HG02884 (cell line): ENCODE measurements around the gene SP9.
"Not testable (repeated sequence)": the region's sequence is repeated elsewhere in the genome, so short reads cannot be mapped to it uniquely, and the experiment has no call there.

ENCODE experiments used
- ATAC-seq: cut with Tn5 transposase; IDR thresholded peaks from one replicate; pipeline ENCODE4 v1.9.1; 2021; ENCODE audit warnings: mild to moderate bottlenecking, moderate library complexity; ENCODE audit not compliant: unreplicated experiment

Gene SP9

DNA sequence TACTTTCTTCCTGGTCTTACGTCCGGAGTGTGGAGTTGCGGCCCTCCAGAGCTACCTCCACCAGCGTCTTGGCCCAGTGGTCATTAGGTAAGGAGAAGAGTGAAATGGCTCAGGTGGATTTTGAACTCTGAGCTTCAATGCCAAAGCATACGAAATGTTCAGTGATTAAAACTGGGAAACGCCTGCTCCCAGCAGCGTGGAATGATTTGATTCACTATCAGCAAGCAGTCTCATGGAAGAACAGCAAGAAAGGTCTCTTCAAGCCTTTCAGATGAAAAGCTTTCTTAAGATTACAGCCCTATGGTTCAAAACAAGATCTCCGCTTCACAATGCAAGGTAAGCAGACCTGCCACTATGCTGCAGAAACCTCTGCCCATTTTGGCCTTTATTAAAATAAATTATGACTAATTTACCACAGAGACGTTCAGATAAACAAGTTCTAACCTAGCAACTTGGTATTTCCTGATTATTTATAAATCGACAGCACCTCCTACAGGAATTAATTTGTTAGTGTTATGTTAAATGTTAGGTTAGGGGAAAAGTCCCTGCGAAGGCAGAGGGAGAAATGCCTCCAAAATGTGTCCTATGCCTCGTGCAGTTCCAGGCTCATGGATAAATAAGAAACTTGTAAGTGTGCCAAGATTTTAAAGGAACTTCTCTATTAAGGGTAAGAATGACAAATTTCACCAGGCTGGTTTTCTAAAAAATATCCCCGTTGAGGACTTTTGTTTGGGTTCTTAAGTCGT, 10.1 kb downstream of the SP9 start:
- no peak for ATAC-seq

DNA sequence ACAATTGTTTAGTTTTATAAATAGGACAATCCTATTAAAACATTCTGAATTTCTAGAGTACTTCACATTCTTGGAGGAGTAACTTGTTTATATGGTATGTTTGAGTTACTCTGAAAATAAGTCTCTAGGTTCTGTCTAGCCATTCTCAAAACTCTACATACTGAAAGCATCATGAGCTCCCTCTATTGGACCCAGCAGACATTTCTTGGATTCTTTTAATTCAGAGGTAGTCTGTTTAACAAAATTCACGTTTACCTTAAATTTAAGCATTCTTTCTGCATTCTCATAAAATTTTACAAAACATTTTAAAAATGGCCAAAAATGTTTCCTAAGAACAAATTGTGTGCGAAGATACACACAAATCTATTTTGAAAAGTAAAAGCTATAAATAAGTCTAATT, 15.3 kb downstream of the SP9 start:
- no peak for ATAC-seq

DNA sequence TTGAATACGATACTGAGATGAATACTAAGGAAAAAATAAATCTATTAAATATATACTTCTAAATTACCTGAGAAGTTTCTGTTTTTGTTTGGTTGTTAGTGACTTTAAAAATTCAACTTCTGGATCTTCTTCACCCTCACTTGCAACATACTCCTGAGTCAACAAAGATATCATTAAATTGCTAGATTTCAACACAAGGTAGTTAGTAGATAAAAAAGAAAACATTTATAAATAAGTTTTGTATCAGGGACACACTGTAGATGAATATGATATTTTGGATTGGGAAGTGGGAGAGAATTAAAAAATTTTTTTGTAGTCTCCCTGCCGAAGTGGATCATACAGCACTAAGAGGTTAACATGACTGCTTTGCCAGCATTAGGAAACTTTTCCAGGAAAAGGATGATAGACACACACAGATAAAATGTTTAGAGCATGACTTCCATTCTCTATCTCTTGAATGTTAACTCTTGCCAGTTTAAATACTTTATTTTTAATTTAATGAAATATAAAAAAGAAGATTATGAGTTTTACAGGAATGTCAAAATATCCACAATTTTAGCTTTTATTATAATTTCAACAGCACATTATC, 15.9 kb downstream of the SP9 start:
- ATAC-seq: no peak

DNA sequence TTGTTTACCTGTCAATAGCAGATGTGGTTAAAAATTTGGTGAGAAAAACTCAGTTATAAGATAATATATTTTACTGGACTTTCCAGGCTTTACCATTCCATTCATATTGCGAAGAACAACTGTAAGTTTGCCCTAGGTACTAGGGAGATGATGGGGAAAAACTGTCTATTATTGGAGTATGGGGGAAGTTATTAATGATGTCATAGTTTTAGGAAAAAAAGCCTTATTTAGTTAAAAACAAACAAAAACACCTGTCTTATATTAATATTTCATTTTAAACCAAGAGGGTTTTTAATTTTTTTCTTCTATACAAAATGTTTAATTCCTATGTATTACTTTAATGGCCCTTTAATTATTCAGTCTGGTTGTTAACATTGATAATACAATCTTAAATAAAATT, 18.2 kb downstream of the SP9 start:
- ATAC-seq: no peak

DNA sequence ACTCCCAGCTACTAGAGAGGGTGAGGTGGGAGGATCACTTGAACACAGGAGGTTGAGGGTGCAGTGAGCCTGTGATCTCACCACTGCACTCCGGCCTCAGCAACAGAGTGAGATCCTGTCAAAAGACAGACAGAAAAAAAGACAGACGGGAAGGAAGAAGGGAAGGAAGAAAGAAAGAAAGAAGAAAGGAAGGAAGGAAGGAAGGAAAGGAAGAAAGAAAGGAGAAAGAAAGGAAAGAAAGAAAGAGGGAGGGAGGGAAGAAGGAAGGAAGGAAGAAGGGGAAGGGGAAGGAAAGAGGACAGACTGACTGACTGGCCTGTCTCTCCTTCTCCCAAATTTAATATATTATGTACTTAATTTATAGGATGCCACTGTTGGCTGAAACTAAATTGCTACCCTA, 21.6 kb downstream of the SP9 start:
- no peak for ATAC-seq

DNA sequence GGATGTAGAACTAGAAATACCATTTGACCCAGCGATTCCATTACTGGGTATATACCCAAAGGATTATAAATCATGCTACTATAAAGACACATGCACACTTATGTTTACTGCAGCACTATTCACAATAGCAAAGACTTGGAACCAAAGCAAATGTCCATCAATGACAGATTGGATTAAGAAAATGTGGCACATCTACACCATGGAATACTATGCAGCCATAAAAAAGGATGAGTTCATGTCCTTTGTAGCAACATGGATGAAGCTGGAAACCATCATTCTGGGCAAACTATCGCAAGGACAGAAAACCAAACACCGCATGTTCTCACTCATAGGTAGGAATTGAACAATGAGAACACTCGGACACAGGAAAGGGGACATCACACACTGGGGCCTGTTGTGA, 24.9 kb downstream of the SP9 start:
- not testable (repeated sequence) for ATAC-seq

DNA sequence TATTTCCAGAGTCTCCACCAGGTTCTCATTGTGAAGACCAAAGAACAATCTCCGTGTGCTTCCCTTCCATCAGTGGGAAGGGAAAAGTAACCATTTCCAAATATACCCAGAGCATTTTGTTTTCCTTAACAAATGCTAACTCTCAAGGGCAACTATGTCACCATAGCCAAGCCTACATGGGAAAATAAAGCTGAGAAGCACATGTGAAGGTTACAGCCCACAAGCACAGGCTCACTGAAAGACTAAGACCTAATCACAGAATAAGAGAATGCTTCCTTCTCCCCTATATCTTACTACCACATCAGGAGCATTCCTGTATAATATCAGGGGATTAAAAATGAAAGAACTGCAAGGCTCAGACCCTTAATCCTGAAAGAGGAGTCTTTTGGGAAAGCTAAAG, 28.2 kb downstream of the SP9 start:
- ATAC-seq: no peak

DNA sequence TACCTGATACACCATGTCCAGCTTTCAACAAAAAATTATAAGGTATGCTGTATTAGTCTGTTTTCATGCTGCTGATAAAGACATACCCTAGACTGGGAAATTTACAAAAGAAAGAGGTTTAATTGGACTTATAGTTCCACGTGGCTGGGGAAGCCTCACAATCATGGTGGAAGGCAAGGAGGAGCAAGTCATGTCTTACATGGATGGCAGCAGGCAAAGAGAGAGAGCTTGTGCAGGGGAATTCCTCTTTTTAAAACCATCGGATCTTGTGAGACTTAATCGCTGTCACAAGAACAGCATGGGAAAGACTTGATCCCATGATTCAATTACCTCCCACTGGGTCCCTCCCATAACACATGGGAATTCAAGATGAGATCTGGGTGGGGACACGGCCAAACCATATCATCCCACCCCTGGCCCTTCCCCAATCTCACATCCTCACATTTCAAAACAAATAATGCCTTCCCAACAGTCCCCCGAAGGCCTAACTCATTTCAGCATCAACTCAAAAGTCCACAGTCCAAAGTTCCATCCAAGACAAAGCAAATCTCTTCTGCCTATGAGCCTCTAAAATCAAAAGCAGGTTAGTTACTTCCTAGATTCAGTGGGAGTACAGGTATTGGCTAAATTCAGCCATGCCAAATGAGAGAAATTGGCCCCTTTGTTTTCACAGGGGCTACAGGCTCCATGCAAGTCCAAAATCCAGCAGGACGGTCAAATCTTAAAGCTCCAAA, 28.9 kb downstream of the SP9 start:
- ATAC-seq: not testable (repeated sequence)

DNA sequence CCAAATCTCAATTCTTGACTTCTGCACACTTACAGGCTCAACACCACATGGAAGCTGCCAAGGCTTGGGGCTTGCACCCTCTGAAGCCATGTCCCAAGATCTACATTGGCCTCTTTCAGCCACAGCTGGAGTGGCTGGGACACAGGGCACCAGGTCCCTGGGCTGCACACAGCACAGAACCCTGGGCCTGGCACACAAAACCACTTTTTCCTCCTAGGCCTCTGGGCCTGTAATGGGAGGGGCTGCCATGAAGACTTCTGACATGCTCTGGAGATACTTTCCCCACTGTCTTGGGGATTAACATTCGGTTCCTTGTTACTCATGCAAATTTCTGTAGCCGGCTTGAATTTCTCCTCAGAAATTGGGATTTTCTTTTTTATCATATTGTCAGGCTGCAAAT, 29.9 kb downstream of the SP9 start:
- no peak for ATAC-seq

DNA sequence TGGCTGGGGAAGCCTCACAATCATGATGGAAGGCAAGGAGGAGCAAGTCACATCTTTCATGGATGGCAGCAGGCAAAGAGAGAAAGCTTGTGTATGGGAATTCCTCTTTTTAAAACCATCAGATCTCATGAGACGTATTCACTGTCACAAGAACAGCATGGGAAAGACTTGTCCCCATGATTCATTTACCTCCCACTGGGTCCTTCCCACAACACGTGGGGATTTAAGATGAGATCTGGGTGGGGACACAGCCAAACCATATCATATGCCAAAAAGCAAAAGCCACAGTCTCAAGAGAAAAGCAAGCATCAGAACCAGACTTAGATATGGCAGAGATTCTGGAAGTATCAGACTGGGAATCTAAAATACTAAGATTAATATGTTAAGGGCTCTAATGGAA, 30.8 kb downstream of the SP9 start:
- ATAC-seq: no peak

DNA sequence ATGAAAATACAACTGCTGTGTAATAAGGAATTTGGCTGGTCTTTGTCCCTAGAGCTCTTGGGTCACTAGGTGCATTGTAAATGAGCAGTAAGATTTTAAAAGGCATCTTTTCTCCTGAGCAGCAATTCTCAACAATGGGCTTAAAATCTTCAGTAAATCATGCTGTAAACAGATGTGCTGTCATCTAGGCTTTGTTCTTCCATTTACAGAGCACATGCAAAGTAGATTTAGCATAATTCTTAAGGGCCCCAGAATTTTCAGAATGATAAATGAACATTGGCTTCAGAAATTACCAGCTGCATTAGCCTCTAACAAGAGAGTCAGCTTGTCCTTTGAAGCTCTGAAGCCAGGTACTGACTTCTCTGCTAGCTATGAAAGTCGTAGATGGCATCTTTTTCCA, 33.9 kb downstream of the SP9 start:
- ATAC-seq: no peak

DNA sequence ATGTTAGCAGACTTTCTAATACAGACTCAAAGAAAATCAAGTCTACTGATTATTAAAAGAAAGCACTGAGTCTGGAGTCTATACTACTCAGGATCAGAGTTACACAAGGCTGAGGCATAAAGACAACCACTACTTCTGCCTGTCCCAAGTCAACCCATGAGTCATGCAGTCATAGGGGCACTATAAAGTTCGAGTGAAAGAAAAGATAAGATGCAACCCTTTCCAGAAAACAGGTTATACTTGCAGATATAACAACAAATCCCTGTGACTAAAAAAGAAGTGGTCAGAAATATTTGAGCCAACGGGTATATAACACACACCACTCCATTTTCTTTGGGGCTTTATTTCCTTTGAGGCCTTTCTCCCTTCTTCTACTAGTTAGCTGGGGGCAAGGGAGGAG, 42.2 kb downstream of the SP9 start:
- no peak for ATAC-seq

DNA sequence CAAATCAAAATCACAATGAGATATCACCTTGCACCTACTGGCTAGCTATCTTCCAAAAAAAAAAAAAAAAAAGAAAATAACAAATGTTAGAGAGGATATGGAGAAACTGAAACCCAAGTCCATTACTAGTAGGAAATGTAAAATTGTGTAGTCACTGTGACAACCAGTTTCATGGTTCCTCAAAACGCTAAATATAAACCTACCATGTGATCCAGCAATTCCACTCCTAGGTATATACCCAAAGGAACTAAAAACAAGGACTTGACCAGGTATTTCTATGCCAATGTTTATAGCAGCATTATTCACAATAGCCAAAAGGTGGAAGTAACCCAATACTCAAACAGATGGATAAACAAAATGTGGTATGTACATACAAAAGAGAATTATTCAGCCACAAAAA, 49.0 kb downstream of the SP9 start:
- no peak for ATAC-seq

DNA sequence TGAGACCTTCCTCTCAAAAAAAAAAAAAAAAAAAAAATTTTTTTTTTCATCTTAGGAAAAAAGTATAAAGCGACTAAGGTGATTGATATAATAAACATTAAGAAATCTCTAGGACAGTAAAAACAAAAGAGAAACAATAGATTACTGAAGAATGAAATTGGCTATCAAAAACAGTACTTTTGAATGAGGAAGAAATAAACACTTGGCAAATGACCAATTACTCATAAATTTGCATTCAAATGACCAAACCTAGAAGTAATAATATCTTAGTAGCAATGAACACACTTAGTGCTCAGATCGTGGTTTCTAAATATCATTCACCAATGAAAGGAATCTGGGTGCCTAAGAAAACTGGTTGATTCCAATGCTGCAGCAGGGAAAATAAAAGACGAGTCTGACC, 50.4 kb downstream of the SP9 start:
- ATAC-seq: no peak
